Measurements from ENCODE around the gene VPS35L. TPM values are rescaled to one million over a fixed set of nuclear protein-coding genes. Genes with fewer than 3 reads are reported as not detected.
A peak's percentile ranks its signal among the peaks of the same experiment; 100 is the strongest.

The VPS35L gene
- total and polyA plus RNA-seq, 2 experiments from 2014 or later = 48.0 to 54.6 TPM

- no peak for DNase-seq (ENCODE audit: low spot score)
- no peaks in the 10 kb centered on the region for H3F3A ChIP-seq (replicated peaks; ENCODE audit: low read depth)
- peak overlapping the region; percentile 84 for H3K4me2 ChIP-seq
- peak overlapping the region; percentile 87; the same call in 1 of the 2 replicates for H3K27ac ChIP-seq (ENCODE audit: low read depth)
- no peak for ATAC-seq
- TF ChIP-seq ZNF331 (CRISPR knock-in tag; IDR thresholded peaks at IDR 0.05; ENCODE audit: low read depth) (no peak), EZH2 (IDR thresholded peaks at IDR 0.05; ENCODE audit: low read depth, unreplicated experiment) (no peak), CREB1 (CRISPR knock-in tag; IDR thresholded peaks at IDR 0.05; ENCODE audit: low read depth) (no peak), ZNF462 (CRISPR knock-in tag; IDR thresholded peaks at IDR 0.05) (no peak), EZH2phosphoT487 (IDR thresholded peaks at IDR 0.05; ENCODE audit: unreplicated experiment) (no peak), ZNF114 (CRISPR knock-in tag; IDR thresholded peaks at IDR 0.05) (no peak), POLR2AphosphoS5 (IDR thresholded peaks at IDR 0.05; ENCODE audit: low read depth) (no peak), CTCF (conservative IDR thresholded peaks at IDR 0.05; ENCODE audit: low read depth in 2 of 2) (no peak), STAT1 (IDR thresholded peaks at IDR 0.05; ENCODE audit: unreplicated experiment) (no peak), NANOG (IDR thresholded peaks at IDR 0.05; ENCODE audit: borderline replicate concordance) (no peak), JUNB (IDR thresholded peaks at IDR 0.05; ENCODE audit: unreplicated experiment) (no peak), REST (IDR thresholded peaks at IDR 0.05; ENCODE audit: unreplicated experiment) (no peak)
- TF ChIP-seq, protein P1, sequence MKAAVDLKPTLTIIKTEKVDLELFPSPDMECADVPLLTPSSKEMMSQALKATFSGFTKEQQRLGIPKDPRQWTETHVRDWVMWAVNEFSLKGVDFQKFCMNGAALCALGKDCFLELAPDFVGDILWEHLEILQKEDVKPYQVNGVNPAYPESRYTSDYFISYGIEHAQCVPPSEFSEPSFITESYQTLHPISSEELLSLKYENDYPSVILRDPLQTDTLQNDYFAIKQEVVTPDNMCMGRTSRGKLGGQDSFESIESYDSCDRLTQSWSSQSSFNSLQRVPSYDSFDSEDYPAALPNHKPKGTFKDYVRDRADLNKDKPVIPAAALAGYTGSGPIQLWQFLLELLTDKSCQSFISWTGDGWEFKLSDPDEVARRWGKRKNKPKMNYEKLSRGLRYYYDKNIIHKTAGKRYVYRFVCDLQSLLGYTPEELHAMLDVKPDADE (IDR thresholded peaks at IDR 0.05) = no peak
- H3K27ac Mint-ChIP-seq = no peak overlapping the region
- peaks cover 3% of the 10 kb centered on the region for H3K27me3 Mint-ChIP-seq (ENCODE audit: insufficient read depth, low read depth, poor library complexity)
- H3K4me1 ChIP-seq (ENCODE audit: insufficient read depth) = peaks cover 30% of the 10 kb centered on the region
- peak overlapping the region; percentile 77 for H3K4me3 ChIP-seq
- peak overlapping the region; percentile 66 for H2AFZ ChIP-seq
- peaks cover 9% of the 10 kb centered on the region; the same call in 2 of the 3 replicates for H3K36me3 Mint-ChIP-seq (ENCODE audit: low read depth)
- no peaks in the 10 kb centered on the region for H3K27me3 ChIP-seq (ENCODE audit: insufficient read depth)
- H3K4me3 Mint-ChIP-seq = peak overlapping the region; percentile 97
- peaks cover 7% of the 10 kb centered on the region; the same call in 1 of the 2 replicates for H4K20me1 ChIP-seq (replicated peaks; ENCODE audit: insufficient read depth)
- peaks cover 31% of the 10 kb centered on the region for H3K4me1 Mint-ChIP-seq
- no peaks in the 10 kb centered on the region for H3K9me3 Mint-ChIP-seq
- peaks cover 45% of the 10 kb centered on the region for H3K79me2 ChIP-seq (replicated peaks; ENCODE audit: insufficient read depth)
- H3K36me3 ChIP-seq (ENCODE audit: insufficient read depth) = peaks cover 7% of the 10 kb centered on the region; the same call in 1 of the 2 replicates
- no peaks in the 10 kb centered on the region for H3K9me2 ChIP-seq (ENCODE audit: insufficient read depth)
These were observed 31.2 kb upstream of the VPS35L start for GRCh38 chr16:19524356-19524615.
